ENCODE measurements around the gene ZNF487. TPM values are rescaled to one million over a fixed set of nuclear protein-coding genes. Genes with fewer than 3 reads are reported as not detected.
"Not testable (repeated sequence)": the region's sequence is repeated elsewhere in the genome, so short reads cannot be mapped to it uniquely, and the experiment has no call there.

Gene ZNF487
- total RNA-seq, 1 donor from 2014 or later = 2.0 TPM

DNA sequence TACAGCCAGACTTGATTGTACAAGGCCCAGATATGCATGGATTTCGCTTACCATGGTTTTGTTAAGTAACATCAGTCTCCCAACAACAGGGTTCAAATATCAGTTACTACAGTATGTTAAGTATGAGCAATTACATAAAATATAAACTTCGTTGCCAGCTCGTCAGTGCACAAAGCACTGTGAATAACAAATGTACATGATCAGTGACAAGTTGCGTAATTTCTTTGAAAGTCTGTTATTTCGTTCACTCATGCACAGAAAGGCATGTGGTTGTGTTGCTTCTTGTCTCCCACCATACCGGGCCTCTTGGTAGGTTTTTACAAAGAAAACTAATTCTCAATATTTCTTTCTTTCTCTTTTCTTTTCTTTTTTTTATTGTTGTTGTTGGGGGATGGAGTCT, 12.5 kb upstream of the ZNF487 start:
- intact Hi-C loops (cut with DNase I) = no loop called here
- ATAC-seq (ENCODE audit: poor library complexity) (no peak), DNase-seq (no peak)

DNA sequence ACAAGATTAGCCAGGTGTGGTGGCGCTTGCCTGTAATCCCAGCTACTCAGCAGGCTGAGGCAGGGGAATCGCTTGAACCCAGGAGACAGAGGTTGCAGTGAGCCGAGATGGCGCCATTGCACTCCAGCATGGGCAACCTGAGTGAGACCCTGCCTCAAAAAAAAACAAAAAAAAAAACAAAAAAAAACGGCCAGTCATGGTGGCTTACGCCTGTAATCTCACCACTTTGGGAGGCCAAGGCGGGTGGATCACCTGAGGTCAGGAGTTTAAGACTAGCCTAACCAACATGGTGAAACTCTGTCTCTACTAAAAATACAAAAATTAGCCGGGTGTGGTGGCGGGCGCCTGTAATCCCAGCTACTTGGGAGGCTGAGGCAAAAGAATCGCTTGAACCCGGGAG, 10.4 kb upstream of the ZNF487 start:
- intact Hi-C loops (cut with DNase I); DNase-seq; ATAC-seq (ENCODE audit: poor library complexity): not testable (repeated sequence)

DNA sequence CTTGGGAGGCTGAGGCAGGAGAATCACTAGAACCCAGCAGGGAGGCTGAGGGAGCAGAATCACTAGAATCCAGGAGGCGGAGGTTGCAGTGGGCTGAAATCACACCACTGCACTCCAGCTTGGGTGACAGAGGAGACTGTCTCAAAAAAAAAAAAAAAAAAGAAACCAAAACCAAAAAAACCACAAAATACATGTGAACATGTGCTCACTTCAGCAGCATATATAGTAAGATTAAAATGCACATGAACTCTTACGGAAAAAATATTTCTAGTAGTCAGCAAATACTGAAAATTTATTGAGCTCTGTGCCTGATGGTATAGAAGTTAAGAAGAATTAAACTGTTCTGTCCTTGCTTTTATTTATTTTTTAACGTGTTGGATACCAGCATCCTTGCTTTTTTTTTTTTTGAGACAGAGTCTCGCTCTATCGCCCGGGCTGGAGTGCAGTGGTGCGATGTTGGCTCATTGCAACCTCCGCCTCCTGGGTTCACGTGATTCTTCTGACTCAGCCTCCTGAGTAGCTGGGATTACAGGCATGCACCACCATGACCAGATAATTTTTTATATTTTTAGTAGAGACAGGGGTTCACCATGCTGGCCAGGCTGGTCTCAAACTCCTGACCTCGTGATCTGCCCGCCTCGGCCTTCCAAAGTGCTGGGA, 9.6 kb upstream of the ZNF487 start:
- no peak for DNase-seq
- no peak for ATAC-seq (ENCODE audit: poor library complexity)
- intact Hi-C loops (cut with DNase I) = no loop called here

DNA sequence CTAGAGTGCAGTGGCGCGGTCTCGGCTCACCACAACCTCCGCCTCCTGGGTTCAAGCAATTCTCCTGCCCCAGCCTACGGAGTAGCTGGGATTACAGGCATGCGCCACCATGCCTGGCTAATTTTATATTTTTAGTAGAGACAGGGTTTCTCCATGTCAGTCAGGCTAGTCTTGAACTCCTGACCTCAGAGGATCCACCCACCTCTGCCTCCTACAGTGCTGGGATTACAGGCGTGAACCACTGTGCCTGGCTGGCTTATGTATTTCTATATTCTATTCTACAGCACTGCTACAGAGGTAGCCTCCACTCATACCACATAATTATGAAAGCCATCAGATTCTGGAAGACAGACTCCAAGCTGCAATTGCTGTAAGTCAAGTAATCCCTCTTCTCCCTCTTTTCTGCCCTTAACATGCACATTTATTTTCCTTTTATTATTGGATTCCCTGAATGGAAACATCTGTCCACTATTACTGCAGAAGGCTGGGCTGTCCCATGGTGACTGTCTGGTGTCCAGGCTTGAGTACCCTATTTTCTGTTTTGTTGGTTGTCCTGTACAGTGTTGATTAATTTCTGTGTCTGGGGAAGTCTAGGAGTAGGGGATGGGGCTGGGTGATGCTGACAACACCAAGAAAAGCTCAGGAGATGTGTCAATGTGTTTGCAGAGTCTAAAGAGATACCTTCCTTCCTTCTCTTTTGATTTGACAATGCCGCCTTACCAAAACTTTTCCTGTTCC, 5.8 kb upstream of the ZNF487 start:
- intact Hi-C loops (cut with DNase I) = no loop called here
- ATAC-seq (ENCODE audit: poor library complexity) (no peak), DNase-seq (no peak)

DNA sequence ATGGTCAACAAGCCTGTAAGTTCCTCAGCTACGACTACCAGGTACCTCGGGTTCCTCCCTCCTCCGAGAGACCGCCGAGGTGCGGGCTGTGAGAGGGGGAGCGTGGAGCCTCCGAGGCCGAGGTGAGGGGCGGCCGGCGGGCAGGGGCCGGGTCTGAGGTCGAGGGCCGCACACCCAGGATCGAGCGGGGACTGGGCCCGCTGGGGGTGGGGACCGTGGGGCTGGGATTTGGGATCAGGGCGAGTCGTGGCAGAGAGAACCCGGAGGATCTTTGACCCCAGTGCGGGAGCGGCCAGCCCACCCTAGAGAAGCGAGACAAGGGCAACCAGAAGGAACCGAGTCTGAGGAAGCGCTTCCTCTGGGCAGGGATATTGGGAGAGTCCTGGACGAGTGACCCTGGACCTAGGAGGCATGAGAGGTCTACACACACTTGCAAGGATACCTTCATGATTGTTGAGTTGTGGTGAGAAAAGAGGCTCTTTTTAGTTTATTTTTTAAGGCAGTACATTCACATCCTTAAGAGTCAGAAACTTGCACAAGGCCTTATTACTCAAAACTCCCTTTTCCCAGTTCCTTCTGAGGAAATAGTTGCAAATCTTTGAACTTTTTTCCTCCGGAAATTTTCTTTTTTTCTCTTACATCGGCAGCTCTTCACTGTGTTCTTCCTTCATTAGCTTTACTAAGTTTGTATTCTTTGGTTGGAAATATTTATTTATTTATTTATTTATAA, 395 bp downstream of the ZNF487 start:
- DNase-seq = no peak
- ATAC-seq (ENCODE audit: poor library complexity) = peak; percentile 6

DNA sequence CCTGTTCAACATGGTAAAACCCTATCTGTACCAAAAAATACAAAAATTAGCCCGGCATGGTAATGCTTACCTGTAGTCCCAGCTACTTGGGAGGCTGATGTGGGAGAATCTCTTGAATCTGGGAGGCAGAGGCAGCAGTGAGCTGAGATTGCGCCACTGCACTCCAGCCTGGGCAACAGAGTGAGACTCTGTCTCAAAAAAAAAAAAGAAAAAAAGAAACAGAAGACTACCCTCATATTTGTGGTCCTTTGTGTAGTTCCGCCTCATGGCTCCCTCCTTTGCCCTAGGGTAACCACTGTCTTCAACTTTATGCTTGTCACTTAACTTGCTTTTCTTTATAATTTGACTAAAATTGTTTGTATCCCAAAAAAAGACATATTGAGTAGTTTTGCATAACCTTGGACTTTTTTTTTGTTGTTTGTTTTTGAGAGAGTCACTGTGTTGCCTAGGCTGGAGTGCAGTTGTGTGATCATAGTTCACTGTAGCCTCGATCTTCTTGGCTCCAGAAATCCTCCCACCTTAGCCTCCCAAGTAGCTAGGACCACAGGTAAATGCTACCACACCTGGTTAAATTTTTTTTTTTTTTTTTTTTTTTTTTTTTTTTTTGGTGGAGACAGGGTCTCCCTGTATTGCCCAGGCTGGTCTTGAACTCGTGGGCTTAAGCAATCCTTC, 3.7 kb downstream of the ZNF487 start:
- no peak for DNase-seq
- intact Hi-C loops (cut with DNase I) = no loop called here
- no peak for ATAC-seq (ENCODE audit: poor library complexity)

More for the DNA sequence above, 395 bp downstream of the ZNF487 start:
- intact Hi-C loops (cut with DNase I) = no loop called here

DNA sequence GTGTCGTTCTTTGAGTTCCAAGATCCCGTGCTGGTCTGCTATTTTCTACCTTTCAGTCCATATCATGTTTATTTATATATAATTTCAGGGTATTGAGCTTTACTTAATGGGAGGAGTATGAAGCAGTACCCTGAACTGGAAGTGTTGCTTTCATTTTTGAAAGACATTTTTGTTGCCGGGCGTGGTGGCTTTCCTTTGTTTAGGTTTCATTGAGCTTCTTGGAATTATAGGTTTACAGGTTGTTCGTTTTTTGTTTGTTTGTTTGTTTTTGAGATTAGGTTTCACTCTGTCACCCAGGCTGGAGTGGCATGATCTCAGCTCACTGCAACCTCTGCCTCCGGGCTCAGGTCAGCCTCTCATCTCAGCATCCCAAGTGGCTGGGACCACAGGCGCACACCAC, 7.4 kb downstream of the ZNF487 start:
- ATAC-seq (ENCODE audit: poor library complexity) (no peak), DNase-seq (no peak)
- intact Hi-C loops (cut with DNase I) = no loop called here

DNA sequence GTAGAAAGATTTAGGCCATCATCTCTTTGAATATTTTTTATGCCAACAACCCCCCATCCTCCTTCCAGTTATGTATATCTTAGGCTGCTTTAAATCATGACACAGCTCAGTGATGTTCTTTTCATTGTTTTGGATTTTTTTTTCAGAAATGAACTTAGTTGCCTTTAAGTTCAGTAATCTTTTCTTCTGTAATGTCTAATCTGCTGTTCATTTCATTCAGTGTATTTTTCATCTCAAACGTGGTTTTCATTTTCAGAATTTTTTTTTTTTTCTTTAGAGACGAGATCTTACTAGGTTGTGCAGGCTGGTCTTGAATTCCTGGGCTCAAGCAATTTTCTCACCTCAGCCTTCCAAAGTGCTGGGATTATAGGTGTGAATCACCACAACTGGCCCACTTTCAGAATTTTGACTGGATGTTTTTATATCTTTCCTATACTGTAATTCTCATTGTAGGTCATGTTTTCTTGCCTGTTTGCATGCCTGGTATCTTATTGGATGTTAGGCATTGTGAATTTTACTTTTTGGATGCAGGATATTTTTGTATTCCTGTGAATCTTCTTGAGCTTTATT, 8.1 kb downstream of the ZNF487 start:
- intact Hi-C loops (cut with DNase I) = no loop called here
- no peak for ATAC-seq (ENCODE audit: poor library complexity)
- no peak for DNase-seq

DNA sequence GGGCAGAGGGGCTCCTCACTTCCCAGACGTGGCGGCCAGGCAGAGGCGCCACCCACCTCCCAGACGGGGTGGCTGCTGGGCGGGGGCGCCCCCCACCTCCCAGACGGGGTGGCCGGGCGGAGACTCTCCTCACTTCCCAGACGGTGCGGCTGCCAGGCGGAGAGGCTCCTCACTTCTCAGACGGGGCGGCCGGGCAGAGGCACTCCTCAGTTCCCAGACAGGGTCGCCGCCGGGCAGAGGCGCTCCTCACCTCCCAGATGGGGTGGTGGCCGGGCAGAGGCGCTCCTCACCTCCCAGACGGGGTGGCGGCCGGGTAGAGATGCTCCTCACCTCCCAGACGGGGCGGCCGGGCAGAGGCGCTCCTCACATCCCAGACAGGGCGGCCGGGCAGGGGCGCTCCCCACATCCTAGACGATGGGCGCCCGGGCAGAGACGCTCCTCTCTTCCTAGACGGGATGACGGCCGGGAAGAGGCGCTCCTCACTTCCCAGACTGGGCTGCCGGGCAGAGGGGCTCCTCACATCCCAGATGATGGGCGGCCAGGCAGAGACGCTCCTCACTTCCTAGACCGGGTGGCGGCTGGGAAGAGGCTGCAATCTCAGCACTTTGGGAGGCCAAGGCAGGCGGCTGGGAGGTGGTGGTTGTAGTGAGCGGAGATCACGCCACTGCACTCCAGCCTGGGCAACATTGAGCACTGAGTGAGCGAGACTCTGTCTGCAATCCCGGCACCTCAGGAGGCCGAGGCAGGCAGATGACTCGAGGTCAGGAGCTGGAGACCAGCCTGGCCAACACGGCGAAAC, 9.5 kb downstream of the ZNF487 start:
- DNase-seq; ATAC-seq (ENCODE audit: poor library complexity); intact Hi-C loops (cut with DNase I): not testable (repeated sequence)

DNA sequence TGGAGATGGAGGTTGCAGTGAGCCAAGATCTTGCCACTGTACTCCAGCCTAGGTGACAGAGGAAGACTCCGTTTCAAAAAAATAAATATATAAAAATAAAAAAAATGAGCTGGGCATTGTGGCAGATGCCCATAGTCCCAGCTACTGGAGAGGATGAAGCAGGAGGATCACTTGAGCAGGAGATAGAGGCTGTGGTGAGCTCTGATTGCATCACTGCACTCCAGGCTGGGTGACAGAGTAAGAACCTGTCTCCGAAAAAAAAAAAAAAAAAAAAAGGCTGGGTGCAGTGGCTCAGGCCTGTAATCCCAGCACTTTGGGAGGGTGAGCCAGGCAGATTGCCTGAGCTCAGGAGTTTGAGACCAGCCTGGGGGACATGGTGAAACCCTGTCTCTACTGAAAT, 11.8 kb downstream of the ZNF487 start:
- DNase-seq (no peak), ATAC-seq (ENCODE audit: poor library complexity) (no peak)
- intact Hi-C loops (cut with DNase I) = no loop called here

DNA sequence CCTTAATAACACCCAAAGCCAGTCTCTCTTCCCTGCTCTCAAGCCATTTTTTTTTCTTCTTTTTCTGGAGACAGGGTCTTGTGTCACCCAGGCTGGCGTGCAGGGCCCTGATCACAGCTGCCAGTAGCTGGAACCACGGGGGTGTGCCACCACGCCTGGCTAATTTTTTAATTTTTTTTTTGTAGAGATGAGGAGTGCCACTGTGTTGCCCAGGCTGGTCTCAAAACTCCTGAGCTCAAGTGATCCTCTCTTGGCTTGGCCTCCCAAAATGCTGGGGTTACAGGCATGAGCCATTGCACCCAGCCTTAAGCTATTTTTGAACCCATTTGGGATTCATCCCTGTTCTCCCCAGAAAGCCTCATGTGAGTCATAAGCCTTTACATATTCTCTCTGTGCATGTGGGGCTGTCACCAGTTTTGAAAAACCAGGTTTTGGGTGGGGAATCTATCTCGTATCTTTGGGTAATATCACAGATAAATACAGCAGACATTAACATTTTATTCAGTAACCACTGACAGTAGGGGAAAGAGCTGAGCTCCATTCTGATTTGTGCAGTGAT, 15.5 kb downstream of the ZNF487 start:
- intact Hi-C loops (cut with DNase I) = no loop called here
- DNase-seq (no peak), ATAC-seq (ENCODE audit: poor library complexity) (no peak)

DNA sequence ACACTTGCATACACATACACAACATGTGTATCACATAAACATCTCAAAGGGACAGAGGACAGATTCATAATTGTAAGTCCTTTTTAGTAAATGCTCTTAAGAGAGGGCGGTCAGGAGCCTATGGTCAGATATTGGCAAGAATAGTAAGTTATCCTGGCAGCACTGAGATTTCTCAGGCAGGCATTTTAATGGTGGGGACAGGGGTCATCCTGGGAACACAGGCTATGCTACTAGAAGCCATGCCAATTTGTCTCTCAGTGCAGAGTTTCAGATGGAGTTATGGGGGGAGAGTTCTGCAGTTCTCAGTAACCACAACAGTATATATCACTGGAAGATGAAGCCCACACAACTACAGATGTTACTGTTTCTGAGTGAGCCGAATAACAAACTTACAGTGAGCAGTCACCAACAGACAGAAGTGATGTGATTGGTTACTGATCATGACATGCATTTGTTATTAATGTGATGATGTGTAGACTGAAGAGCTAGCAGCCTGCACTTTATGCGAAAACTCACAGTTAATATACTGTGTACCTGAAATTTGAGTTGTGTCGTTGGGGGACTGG, 16.4 kb downstream of the ZNF487 start:
- intact Hi-C loops (cut with DNase I) = no loop called here
- no peak for DNase-seq
- ATAC-seq (ENCODE audit: poor library complexity) = no peak

DNA sequence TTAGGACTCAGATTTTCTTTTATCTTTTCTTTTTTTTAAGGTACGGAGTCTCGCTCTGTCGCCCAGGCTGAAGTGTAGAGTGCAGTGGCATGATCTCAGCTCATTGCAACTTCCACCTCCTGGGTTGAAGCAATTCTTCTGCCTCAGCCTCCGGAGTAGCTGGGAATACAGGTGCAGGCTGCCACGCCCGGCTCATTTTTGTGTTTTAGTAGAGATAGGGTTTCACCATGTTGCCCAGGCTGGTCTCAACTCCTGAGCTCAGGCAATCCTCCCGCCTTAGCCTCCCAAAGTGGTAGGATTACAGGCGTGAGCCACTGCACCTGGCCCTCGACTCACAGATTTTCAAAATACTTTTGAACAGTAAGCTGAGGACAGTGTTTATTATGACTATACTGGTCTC, 17.1 kb downstream of the ZNF487 start:
- DNase-seq; intact Hi-C loops (cut with DNase I); ATAC-seq (ENCODE audit: poor library complexity): not testable (repeated sequence)

DNA sequence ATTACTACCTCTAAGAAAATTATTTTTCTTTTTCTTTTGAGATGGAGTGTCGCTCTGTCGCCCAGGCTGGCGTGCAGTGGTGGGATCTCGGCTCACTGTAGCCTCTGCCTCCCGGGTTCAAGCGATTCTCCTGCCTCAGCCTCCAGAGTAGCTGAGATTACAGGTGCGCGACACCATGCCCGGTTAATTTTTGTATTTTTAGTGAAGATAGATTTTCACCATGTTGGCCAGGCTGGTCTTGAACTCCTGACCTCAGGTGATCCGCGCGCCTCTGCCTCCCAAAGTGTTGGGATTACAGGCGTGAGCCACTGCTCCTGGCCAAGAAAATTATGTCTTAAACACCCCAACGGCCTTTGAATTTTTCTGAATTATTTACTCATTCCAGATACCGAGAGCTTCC, 19.6 kb downstream of the ZNF487 start:
- DNase-seq; intact Hi-C loops (cut with DNase I); ATAC-seq (ENCODE audit: poor library complexity): not testable (repeated sequence)

DNA sequence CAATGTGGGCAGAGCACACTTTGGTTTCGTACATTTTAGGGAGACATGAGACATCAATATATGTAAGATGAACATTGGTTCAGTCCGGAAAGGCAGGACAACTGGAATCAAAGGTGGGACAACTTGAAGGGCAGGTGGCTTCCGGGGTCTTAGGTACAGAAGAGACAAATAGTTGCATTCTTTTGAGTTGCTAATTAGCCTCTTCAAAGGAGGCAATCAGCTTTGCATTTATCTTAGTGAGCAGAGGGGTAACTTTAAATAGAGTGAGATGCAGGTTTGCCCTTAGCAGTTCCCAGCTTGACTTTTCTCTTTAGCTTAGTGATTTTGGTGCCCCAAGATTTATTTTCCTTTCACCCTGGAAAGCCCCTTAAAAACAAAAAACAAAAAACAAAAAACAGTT, 21.3 kb downstream of the ZNF487 start:
- no peak for DNase-seq
- intact Hi-C loops (cut with DNase I) = no loop called here

DNA sequence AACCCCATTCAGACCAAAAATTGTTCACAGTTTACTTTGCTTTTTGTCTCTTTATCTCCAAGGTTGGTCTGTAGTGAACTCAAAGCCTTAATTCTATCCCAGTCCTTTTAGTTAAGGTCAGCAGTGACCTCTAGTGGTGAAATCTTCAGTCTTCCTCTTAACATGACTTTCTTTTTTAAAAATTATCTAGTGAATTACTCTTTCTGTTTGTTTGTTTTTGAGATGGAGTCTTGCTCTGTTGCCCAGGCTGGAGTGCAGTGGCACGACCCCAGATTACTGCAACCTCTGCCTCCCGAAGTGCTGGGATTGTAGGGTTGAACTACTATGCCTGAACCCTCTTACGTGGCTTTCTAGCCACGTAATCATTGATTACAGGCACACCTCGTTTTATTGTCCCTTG, 25.0 kb downstream of the ZNF487 start:
- intact Hi-C loops (cut with DNase I) = loop anchor here (5.0 kb wide), 1 partner anchor 170 kb away; no protein-coding TSS in a partner anchor
- ATAC-seq (ENCODE audit: poor library complexity) = peak; percentile 85
- no peak for DNase-seq

More for the DNA sequence above, 21.3 kb downstream of the ZNF487 start:
- ATAC-seq (ENCODE audit: poor library complexity) = no peak

DNA sequence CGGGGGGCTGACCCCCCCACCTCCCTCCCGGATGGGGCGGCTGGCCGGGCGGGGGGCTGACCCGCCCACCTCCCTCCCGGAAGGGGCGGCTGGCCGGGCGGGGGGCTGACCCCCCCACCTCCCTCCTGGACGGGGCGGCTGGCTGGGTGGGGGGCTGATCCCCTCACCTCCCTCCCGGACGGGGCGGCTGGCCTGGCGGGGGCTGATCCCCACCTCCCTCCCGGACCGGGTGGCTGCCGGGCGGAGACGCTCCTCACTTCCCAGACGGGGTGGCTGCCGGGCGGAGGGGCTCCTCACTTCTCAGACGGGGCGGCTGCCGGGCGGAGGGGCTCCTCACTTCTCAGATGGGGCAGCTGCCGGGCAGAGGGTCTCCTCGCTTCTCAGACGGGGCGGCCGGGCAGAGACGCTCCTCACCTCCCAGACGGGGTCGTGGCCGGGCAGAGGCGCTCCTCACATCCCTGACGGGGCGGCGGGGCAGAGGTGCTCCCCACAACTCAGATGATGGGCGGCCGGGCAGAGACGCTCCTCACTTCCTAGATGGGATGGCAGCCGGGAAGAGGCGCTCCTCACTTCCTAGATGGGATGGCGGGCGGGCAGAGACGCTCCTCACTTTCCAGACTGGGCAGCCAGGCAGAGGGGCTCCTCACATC, 28.3 kb downstream of the ZNF487 start:
- DNase-seq; intact Hi-C loops (cut with DNase I); ATAC-seq (ENCODE audit: poor library complexity): not testable (repeated sequence)
